HCT116 (cell line): ENCODE measurements around the gene EFR3B. TPM values are rescaled to one million over a fixed set of nuclear protein-coding genes. Genes with fewer than 3 reads are reported as not detected.

ENCODE experiments used
- ATAC-seq: fragments of 200-7000 bp; cut with Tn5 transposase; 2 replicates; pipeline ENCODE4 v1.9.1; 2020; ENCODE audit warnings: mild to moderate bottlenecking, moderate library complexity
- BruUV-seq: library from RNA; stranded (reverse); fragments of 400-500 nt; replicated peaks from 2 replicates; lab custom pipeline; 2021; lab: Mats Ljungman, UMichigan
- CTCF ChIA-PET: fragments of 300-600 bp; sonication (Branson Sonifier 250); formaldehyde crosslinking; loops from one replicate; lab custom pipeline; 2021; ENCODE audit warnings: antibody characterized with exemption; lab: Charles Lee
- POLR2A ChIA-PET: fragments of 300-600, 350-600 bp; sonication (Branson Sonifier 250); formaldehyde crosslinking; loops from one replicate; lab custom pipeline; 2021; ENCODE audit warnings: antibody characterized with exemption; lab: Charles Lee
- RAD21 ChIA-PET, 2 experiments: fragments of 300-600 bp; sonication (Branson Sonifier 250); formaldehyde crosslinking; loops; one replicate each; lab custom pipeline; 2023; ENCODE audit warnings: low total read pairs in 2 of 2; ENCODE audit not compliant: uncharacterized antibody in 2 of 2, unreplicated experiment in 2 of 2, low non-redundant PET in 1 of 2; lab: Charles Lee
- DNase-seq: peaks from one replicate; pipeline ENCODE4 v3.0.0-alpha.2; 2010; ENCODE audit warnings: low read depth, low spot score
- H2AFZ ChIP-seq: fragments of 200-600 bp; shearing (Covaris generic), sonication (generic); 2 replicates; pipeline ENCODE4 v1.6.1; 2017; ENCODE audit warnings: low read depth, mixed run types, mixed read lengths, antibody characterized with exemption, low read length; ENCODE audit not compliant: poor library complexity, severe bottlenecking
- H3K27ac ChIP-seq: 2 replicates; pipeline ENCODE4 v1.5.1; 2012; ENCODE audit warnings: low read depth, low read length
- H3K27me3 ChIP-seq: fragments of 200-600 bp; sonication (generic); 2 replicates; pipeline ENCODE4 v1.6.1; 2016; ENCODE audit warnings: mixed run types, low read length, mixed read lengths; ENCODE audit not compliant: insufficient read depth
- H3K36me3 ChIP-seq, 2 experiments: fragments of 200-500 bp in 1 of 2; fragments of 200-600 bp in 1 of 2; sonication (Bioruptor generic) in 1 of 2; sonication (generic) in 1 of 2; 2 replicates each; pipeline versions ENCODE4 v1.5.1 to v1.6.1; 2014 to 2016; ENCODE audit warnings: low read length in 2 of 2, inconsistent platforms in 1 of 2, mixed read lengths in 1 of 2, mixed run types in 1 of 2; ENCODE audit not compliant: insufficient read depth in 2 of 2, control insufficient read depth in 1 of 2
- H3K4me1 ChIP-seq, 2 experiments: fragments of 200-600 bp in 1 of 2; sonication (generic) in 1 of 2; 2 replicates each; pipeline versions ENCODE4 v1.5.1 to v1.6.1; 2012 to 2017; ENCODE audit warnings: low read length in 2 of 2, inconsistent platforms in 1 of 2, mild to moderate bottlenecking in 1 of 2, mixed read lengths in 1 of 2, mixed run types in 1 of 2, moderate library complexity in 1 of 2; ENCODE audit not compliant: insufficient read depth in 2 of 2, control insufficient read depth in 1 of 2
- H3K4me2 ChIP-seq: fragments of 200-600 bp; sonication (generic); 2 replicates; pipeline ENCODE4 v1.6.1; 2017; ENCODE audit warnings: mixed run types, low read length, mixed read lengths
- H3K4me3 ChIP-seq, 2 experiments: fragments of 200-600 bp in 1 of 2; sonication (generic) in 1 of 2; replicated peaks in 1 of 2; 2 replicates each; pipeline ENCODE4 v1.5.1; 2011 to 2016; ENCODE audit warnings: low read length in 2 of 2, control low read depth in 1 of 2, low read depth in 1 of 2, mild to moderate bottlenecking in 1 of 2, mixed read lengths in 1 of 2, mixed run types in 1 of 2
- H3K79me2 ChIP-seq: fragments of 200-600 bp; sonication (generic); 2 replicates; pipeline ENCODE4 v1.6.1; 2017; ENCODE audit warnings: mild to moderate bottlenecking, mixed run types, low read length, moderate library complexity, mixed read lengths; ENCODE audit not compliant: insufficient read depth
- H3K9ac ChIP-seq: fragments of 200-600 bp; sonication (generic); 2 replicates; pipeline ENCODE4 v1.6.1; 2016; ENCODE audit warnings: low read length, mixed read lengths
- H3K9me2 ChIP-seq: fragments of 200-600 bp; sonication (generic), shearing (Covaris generic); 2 replicates; pipeline ENCODE4 v1.6.1; 2017; ENCODE audit warnings: mixed run types, mild to moderate bottlenecking, moderate library complexity; ENCODE audit not compliant: insufficient read depth
- H3K9me3 ChIP-seq, 2 experiments: fragments of 200-500 bp in 1 of 2; fragments of 200-600 bp in 1 of 2; sonication (Bioruptor generic) in 1 of 2; sonication (generic) in 1 of 2; 2 replicates each; pipeline ENCODE4 v1.6.1; 2014 to 2017; ENCODE audit warnings: low read length in 2 of 2, mixed read lengths in 2 of 2, inconsistent platforms in 1 of 2, low read depth in 1 of 2, mild to moderate bottlenecking in 1 of 2, mixed run types in 1 of 2, moderate library complexity in 1 of 2; ENCODE audit not compliant: control insufficient read depth in 1 of 2, insufficient read depth in 1 of 2
- H4K20me1 ChIP-seq: fragments of 200-600 bp; sonication (generic), shearing (Covaris generic); 2 replicates; pipeline ENCODE4 v1.6.1; 2017; ENCODE audit warnings: mixed run types, mild to moderate bottlenecking, moderate library complexity; ENCODE audit not compliant: insufficient read depth
- CBX3 ChIP-seq: IDR thresholded peaks from 2 replicates; pipeline ENCODE4 v1.6.1; 2012; ENCODE audit warnings: low read depth
- CEBPB ChIP-seq: IDR thresholded peaks from 2 replicates; pipeline ENCODE4 v1.6.1; 2012; ENCODE audit warnings: low read depth
- ELF1 ChIP-seq: IDR thresholded peaks from 2 replicates; pipeline ENCODE4 v1.6.1; 2012; ENCODE audit warnings: low read depth, borderline replicate concordance
- EZH2phosphoT487 ChIP-seq: fragments of 200-600 bp; IDR thresholded peaks from 2 replicates; pipeline ENCODE4 v1.6.1; 2018; ENCODE audit warnings: antibody characterized with exemption, borderline replicate concordance
- FOSL1 ChIP-seq: IDR thresholded peaks from 2 replicates; pipeline ENCODE4 v1.6.1; 2012; ENCODE audit warnings: low read depth
- JUND ChIP-seq: IDR thresholded peaks from 2 replicates; pipeline ENCODE4 v1.6.1; 2012
- POLR2A ChIP-seq: IDR thresholded peaks from 2 replicates; pipeline ENCODE4 v1.7.0; 2011; ENCODE audit warnings: borderline replicate concordance; ENCODE audit not compliant: insufficient read depth, insufficient read length; ENCODE audit errors: extremely low read depth
- POLR2AphosphoS5 ChIP-seq: IDR thresholded peaks from 2 replicates; pipeline ENCODE4 v1.6.1; 2011; ENCODE audit warnings: mild to moderate bottlenecking, low read depth, low read length, moderate library complexity
- RAD21 ChIP-seq: IDR thresholded peaks from 2 replicates; pipeline ENCODE4 v1.6.1; 2012; ENCODE audit warnings: low read depth, mild to moderate bottlenecking
- SIN3A ChIP-seq: IDR thresholded peaks from 2 replicates; pipeline ENCODE4 v1.6.1; 2012; ENCODE audit warnings: low read depth
- SP1 ChIP-seq: IDR thresholded peaks from 2 replicates; pipeline ENCODE4 v1.6.1; 2012; ENCODE audit warnings: low read depth
- SRF ChIP-seq: IDR thresholded peaks from 2 replicates; pipeline ENCODE4 v1.6.1; 2012; ENCODE audit warnings: low read depth
- TCF7L2 ChIP-seq: IDR thresholded peaks from 2 replicates; pipeline ENCODE4 v1.7.0; 2011; ENCODE audit warnings: borderline replicate concordance, inconsistent platforms; ENCODE audit not compliant: insufficient read depth, insufficient read length; ENCODE audit errors: extremely low read depth
- YY1 ChIP-seq: IDR thresholded peaks from 2 replicates; pipeline ENCODE4 v1.6.1; 2011; ENCODE audit warnings: low read length, low read depth, moderate library complexity, mild to moderate bottlenecking; ENCODE audit not compliant: insufficient replicate concordance; ENCODE audit errors: extremely low read depth
- ZFX ChIP-seq: fragments of 450-650 bp; IDR thresholded peaks from 2 replicates; pipeline ENCODE4 v1.6.1; 2017
- ZNF274 ChIP-seq: fragments of 200-500 bp; sonication (Bioruptor generic); IDR thresholded peaks from 2 replicates; pipeline ENCODE4 v1.6.1; 2014; ENCODE audit warnings: mild to moderate bottlenecking, low read depth, low read length, inconsistent platforms
- intact Hi-C: fragments of 100-400 bp; cut with micrococcal nuclease; formaldehyde crosslinking; loops from 2 replicates; pipeline ENCODE4 v1.10.0; 2022
- total RNA-seq: library from RNA; stranded (reverse); gene quantifications from one replicate; pipeline ENCODE4 v1.2.1, GENCODE V29; 2021; ENCODE audit not compliant: unreplicated experiment
- TF ChIP-seq, protein P1 (sequence below): IDR thresholded peaks from 2 replicates; pipeline ENCODE4 v1.6.1; 2012
- TF ChIP-seq, protein P2 (sequence below), 3 experiments: fragments of 200-600 bp in 1 of 3; sonication (generic) in 1 of 3; IDR thresholded peaks in 2 of 3; conservative IDR thresholded peaks in 1 of 3; 2 replicates each; pipeline ENCODE4 v1.5.1; 2012 to 2017; ENCODE audit warnings: low read depth in 2 of 3, low read length in 2 of 3, antibody characterized with exemption in 1 of 3, borderline replicate concordance in 1 of 3, control low read depth in 1 of 3, mild to moderate bottlenecking in 1 of 3, mixed read lengths in 1 of 3, mixed run types in 1 of 3, moderate library complexity in 1 of 3; ENCODE audit not compliant: insufficient read depth in 1 of 3
- TF ChIP-seq, protein P3 (sequence below): IDR thresholded peaks from 2 replicates; pipeline ENCODE4 v1.6.1; 2011; ENCODE audit warnings: mild to moderate bottlenecking, low read length, moderate library complexity; ENCODE audit not compliant: insufficient replicate concordance; ENCODE audit errors: extremely low read depth

The EFR3B gene
- total RNA-seq, 1 experiment from 2014 or later = 0.96 TPM

DNA sequence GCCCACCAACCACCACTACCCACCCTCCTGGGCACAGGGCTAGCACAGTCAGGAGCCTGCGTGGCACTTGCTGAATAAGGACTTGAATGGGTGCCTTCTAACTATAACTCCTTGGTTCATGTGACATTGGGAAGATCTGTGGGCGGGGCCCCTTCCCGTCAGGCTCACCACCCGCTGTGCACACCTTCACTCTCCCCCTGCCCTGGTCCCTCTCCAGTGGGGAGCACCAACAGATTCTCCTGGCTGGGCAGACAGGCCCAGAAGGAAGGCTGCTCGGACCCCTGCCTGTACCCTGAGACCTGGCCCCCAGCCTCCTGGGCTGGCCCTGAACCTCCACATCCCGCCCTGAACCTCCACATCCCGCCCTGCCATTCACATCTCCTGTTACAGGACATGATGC is 159.9 kb downstream of the EFR3B start:
- no peaks in the 10 kb centered on the region for H3K36me3 ChIP-seq
- POLR2A ChIA-PET = no interaction called here
- DNase-seq (no peak), ATAC-seq (no peak)
- TF ChIP-seq YY1 (no peak), RAD21 (no peak), ELF1 (no peak), ZFX (no peak), CBX3 (no peak), POLR2A (no peak), JUND (no peak), FOSL1 (no peak), ZNF274 (no peak), SRF (no peak), POLR2AphosphoS5 (no peak), EZH2phosphoT487 (no peak), TCF7L2 (no peak), CEBPB (no peak), SP1 (no peak), SIN3A (no peak)
- TF ChIP-seq, protein P1, sequence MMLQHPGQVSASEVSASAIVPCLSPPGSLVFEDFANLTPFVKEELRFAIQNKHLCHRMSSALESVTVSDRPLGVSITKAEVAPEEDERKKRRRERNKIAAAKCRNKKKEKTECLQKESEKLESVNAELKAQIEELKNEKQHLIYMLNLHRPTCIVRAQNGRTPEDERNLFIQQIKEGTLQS = no peak
- TF ChIP-seq, protein P2, sequence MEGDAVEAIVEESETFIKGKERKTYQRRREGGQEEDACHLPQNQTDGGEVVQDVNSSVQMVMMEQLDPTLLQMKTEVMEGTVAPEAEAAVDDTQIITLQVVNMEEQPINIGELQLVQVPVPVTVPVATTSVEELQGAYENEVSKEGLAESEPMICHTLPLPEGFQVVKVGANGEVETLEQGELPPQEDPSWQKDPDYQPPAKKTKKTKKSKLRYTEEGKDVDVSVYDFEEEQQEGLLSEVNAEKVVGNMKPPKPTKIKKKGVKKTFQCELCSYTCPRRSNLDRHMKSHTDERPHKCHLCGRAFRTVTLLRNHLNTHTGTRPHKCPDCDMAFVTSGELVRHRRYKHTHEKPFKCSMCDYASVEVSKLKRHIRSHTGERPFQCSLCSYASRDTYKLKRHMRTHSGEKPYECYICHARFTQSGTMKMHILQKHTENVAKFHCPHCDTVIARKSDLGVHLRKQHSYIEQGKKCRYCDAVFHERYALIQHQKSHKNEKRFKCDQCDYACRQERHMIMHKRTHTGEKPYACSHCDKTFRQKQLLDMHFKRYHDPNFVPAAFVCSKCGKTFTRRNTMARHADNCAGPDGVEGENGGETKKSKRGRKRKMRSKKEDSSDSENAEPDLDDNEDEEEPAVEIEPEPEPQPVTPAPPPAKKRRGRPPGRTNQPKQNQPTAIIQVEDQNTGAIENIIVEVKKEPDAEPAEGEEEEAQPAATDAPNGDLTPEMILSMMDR (IDR thresholded peaks at IDR 0.05 in 2 of 3, conservative IDR thresholded peaks at IDR 0.05 in 1 of 3; ENCODE audit: borderline replicate concordance in 1 of 3, insufficient read depth in 1 of 3, low read depth in 2 of 3, low read length in 2 of 3) = no peak
- TF ChIP-seq, protein P3, sequence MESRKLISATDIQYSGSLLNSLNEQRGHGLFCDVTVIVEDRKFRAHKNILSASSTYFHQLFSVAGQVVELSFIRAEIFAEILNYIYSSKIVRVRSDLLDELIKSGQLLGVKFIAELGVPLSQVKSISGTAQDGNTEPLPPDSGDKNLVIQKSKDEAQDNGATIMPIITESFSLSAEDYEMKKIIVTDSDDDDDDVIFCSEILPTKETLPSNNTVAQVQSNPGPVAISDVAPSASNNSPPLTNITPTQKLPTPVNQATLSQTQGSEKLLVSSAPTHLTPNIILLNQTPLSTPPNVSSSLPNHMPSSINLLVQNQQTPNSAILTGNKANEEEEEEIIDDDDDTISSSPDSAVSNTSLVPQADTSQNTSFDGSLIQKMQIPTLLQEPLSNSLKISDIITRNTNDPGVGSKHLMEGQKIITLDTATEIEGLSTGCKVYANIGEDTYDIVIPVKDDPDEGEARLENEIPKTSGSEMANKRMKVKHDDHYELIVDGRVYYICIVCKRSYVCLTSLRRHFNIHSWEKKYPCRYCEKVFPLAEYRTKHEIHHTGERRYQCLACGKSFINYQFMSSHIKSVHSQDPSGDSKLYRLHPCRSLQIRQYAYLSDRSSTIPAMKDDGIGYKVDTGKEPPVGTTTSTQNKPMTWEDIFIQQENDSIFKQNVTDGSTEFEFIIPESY = no peak
- CTCF ChIA-PET = interaction anchor here (1.3 kb wide), 1 partner anchor 27 kb away, joined by 3 read pairs; no protein-coding TSS in a partner anchor
- H3K4me2 ChIP-seq = no peak overlapping the region
- 0 out of 4 replicates have a peak, but pooled peaks cover 0 to 4% of the 10 kb centered on the region in 2 experiments for H3K4me1 ChIP-seq
- H3K79me2 ChIP-seq = no peaks in the 10 kb centered on the region
- no peaks in the 10 kb centered on the region for H4K20me1 ChIP-seq
- H3K9me2 ChIP-seq = no peaks in the 10 kb centered on the region
- no peak overlapping the region for H3K4me3 ChIP-seq
- no TSS peak for BruUV-seq
- RAD21 ChIA-PET = no interaction called here
- intact Hi-C loops = no loop called here
- H3K27me3 ChIP-seq = no peaks in the 10 kb centered on the region
- H2AFZ ChIP-seq = peak overlapping the region; percentile 74
- H3K9ac ChIP-seq = no peak overlapping the region
- no peaks in the 10 kb centered on the region for H3K9me3 ChIP-seq
- no peak overlapping the region for H3K27ac ChIP-seq
